ENCODE data around the gene GMDS. TPM values are rescaled to one million over a fixed set of nuclear protein-coding genes. Genes with fewer than 3 reads are reported as not detected.

The GMDS gene
- total and polyA plus RNA-seq, 2 of the 8 experiments (the other 6 are each of a cell fraction or from before 2014, with no cell fraction given) = 16.8 to 50.0 TPM

DNA sequence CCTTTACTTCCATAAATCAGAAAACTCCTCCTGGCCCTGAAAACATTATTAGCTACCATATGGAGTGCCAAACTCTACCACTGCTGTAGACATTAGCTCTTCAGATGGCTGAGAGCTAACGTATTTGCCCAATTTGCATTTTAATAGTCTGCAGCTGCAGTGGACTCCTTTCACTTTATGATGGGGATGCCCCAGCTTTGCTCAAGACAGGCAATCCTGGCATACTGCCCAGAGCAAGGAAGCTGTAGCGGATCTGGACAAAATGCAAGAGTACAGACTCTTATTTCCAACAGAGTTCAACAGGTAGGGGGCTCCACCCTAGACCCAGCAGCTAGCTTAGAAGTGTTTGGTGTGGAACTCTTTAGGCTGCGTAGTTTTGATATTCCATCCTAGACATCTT, 389.0 kb downstream of the GMDS start (continued):
- TF ChIP-seq, protein P1, sequence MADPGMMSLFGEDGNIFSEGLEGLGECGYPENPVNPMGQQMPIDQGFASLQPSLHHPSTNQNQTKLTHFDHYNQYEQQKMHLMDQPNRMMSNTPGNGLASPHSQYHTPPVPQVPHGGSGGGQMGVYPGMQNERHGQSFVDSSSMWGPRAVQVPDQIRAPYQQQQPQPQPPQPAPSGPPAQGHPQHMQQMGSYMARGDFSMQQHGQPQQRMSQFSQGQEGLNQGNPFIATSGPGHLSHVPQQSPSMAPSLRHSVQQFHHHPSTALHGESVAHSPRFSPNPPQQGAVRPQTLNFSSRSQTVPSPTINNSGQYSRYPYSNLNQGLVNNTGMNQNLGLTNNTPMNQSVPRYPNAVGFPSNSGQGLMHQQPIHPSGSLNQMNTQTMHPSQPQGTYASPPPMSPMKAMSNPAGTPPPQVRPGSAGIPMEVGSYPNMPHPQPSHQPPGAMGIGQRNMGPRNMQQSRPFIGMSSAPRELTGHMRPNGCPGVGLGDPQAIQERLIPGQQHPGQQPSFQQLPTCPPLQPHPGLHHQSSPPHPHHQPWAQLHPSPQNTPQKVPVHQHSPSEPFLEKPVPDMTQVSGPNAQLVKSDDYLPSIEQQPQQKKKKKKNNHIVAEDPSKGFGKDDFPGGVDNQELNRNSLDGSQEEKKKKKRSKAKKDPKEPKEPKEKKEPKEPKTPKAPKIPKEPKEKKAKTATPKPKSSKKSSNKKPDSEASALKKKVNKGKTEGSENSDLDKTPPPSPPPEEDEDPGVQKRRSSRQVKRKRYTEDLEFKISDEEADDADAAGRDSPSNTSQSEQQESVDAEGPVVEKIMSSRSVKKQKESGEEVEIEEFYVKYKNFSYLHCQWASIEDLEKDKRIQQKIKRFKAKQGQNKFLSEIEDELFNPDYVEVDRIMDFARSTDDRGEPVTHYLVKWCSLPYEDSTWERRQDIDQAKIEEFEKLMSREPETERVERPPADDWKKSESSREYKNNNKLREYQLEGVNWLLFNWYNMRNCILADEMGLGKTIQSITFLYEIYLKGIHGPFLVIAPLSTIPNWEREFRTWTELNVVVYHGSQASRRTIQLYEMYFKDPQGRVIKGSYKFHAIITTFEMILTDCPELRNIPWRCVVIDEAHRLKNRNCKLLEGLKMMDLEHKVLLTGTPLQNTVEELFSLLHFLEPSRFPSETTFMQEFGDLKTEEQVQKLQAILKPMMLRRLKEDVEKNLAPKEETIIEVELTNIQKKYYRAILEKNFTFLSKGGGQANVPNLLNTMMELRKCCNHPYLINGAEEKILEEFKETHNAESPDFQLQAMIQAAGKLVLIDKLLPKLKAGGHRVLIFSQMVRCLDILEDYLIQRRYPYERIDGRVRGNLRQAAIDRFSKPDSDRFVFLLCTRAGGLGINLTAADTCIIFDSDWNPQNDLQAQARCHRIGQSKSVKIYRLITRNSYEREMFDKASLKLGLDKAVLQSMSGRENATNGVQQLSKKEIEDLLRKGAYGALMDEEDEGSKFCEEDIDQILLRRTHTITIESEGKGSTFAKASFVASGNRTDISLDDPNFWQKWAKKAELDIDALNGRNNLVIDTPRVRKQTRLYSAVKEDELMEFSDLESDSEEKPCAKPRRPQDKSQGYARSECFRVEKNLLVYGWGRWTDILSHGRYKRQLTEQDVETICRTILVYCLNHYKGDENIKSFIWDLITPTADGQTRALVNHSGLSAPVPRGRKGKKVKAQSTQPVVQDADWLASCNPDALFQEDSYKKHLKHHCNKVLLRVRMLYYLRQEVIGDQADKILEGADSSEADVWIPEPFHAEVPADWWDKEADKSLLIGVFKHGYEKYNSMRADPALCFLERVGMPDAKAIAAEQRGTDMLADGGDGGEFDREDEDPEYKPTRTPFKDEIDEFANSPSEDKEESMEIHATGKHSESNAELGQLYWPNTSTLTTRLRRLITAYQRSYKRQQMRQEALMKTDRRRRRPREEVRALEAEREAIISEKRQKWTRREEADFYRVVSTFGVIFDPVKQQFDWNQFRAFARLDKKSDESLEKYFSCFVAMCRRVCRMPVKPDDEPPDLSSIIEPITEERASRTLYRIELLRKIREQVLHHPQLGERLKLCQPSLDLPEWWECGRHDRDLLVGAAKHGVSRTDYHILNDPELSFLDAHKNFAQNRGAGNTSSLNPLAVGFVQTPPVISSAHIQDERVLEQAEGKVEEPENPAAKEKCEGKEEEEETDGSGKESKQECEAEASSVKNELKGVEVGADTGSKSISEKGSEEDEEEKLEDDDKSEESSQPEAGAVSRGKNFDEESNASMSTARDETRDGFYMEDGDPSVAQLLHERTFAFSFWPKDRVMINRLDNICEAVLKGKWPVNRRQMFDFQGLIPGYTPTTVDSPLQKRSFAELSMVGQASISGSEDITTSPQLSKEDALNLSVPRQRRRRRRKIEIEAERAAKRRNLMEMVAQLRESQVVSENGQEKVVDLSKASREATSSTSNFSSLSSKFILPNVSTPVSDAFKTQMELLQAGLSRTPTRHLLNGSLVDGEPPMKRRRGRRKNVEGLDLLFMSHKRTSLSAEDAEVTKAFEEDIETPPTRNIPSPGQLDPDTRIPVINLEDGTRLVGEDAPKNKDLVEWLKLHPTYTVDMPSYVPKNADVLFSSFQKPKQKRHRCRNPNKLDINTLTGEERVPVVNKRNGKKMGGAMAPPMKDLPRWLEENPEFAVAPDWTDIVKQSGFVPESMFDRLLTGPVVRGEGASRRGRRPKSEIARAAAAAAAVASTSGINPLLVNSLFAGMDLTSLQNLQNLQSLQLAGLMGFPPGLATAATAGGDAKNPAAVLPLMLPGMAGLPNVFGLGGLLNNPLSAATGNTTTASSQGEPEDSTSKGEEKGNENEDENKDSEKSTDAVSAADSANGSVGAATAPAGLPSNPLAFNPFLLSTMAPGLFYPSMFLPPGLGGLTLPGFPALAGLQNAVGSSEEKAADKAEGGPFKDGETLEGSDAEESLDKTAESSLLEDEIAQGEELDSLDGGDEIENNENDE (IDR thresholded peaks at IDR 0.05; ENCODE audit: insufficient replicate concordance, low read length) = no peak
- TF ChIP-seq, protein P2, sequence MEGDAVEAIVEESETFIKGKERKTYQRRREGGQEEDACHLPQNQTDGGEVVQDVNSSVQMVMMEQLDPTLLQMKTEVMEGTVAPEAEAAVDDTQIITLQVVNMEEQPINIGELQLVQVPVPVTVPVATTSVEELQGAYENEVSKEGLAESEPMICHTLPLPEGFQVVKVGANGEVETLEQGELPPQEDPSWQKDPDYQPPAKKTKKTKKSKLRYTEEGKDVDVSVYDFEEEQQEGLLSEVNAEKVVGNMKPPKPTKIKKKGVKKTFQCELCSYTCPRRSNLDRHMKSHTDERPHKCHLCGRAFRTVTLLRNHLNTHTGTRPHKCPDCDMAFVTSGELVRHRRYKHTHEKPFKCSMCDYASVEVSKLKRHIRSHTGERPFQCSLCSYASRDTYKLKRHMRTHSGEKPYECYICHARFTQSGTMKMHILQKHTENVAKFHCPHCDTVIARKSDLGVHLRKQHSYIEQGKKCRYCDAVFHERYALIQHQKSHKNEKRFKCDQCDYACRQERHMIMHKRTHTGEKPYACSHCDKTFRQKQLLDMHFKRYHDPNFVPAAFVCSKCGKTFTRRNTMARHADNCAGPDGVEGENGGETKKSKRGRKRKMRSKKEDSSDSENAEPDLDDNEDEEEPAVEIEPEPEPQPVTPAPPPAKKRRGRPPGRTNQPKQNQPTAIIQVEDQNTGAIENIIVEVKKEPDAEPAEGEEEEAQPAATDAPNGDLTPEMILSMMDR (IDR thresholded peaks at IDR 0.05; ENCODE audit: control extremely low read depth in 1 of 3, insufficient read depth in 1 of 3, low read depth in 1 of 3, low read length in 3 of 3) = peak in 1 of 3 experiments; percentile 22; a peak in 1 of 4 replicates
- no peak for TF ChIP-seq ZNF274 (IDR thresholded peaks at IDR 0.05; ENCODE audit: borderline replicate concordance, extremely low read depth, low read length)
